Activated T-cell treated with anti-CD3 and anti-CD28 coated beads, Interleukin-2, amount 50 U/mL, for 1 hour (primary cell): Measurements from ENCODE around the gene TSFM.
"Not testable (repeated sequence)": the region's sequence is repeated elsewhere in the genome, so short reads cannot be mapped to it uniquely, and the experiment has no call there.

Source experiments
- DNase-seq: peaks from one replicate; pipeline ENCODE4 v3.0.0-alpha.2; 2020

Gene TSFM

DNA sequence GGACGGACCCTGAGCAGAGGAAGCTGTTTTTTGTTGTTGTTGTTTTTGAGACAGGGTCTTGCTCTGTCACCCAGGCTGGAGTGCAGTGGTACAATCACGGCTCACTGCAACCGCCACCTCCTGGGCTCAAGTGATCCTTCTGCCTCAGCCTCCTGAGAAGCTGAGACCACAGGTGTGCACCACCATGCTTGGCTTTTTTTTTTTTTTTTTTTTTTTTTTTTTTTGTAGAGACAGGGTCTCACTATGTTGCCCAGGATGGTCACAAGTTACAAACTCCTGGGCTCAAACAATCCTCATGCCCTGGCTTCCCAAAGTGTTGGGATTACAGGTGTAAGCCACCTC is 35.4 kb downstream of the TSFM start:
- not testable (repeated sequence) for DNase-seq

DNA sequence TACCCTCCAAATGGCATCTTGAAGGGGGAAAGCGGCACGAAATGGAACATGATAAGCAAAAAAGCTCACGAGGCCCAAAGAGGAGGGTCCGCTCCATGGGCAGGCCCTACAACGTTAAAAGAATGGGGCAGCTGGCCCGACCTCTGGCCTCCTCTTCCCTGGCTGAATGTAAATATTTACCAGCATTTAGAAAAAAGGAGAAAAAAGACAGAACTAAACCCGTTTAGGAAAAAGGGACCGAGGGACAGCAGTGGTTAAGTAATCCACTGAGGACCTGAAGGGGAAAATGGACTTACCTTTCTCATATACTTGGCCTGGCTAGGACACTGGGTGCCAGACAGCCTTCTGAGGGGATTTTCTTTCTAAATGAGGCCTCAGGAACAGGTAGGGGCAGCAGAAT is 37.5 kb downstream of the TSFM start:
- not testable (repeated sequence) for DNase-seq

DNA sequence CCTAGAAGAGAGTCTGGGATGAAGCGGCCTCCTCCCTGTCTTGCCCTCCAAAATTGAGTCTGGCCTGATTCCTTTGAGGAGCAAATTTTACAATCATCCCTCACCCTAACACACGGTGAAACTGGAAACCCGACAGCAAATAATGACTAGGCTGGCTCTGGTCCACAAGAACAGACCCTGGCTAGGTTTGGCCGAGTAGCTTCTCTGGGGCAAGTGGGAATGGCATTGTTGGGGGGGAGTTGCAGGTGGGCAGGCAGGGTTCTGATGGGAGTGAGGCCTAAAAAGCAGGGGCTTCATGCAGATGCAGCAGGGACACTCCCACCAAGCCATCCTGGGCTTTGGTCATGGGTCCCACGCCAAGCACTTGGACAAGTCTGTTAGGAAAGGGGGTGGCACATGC is 38.4 kb downstream of the TSFM start:
- not testable (repeated sequence) for DNase-seq

DNA sequence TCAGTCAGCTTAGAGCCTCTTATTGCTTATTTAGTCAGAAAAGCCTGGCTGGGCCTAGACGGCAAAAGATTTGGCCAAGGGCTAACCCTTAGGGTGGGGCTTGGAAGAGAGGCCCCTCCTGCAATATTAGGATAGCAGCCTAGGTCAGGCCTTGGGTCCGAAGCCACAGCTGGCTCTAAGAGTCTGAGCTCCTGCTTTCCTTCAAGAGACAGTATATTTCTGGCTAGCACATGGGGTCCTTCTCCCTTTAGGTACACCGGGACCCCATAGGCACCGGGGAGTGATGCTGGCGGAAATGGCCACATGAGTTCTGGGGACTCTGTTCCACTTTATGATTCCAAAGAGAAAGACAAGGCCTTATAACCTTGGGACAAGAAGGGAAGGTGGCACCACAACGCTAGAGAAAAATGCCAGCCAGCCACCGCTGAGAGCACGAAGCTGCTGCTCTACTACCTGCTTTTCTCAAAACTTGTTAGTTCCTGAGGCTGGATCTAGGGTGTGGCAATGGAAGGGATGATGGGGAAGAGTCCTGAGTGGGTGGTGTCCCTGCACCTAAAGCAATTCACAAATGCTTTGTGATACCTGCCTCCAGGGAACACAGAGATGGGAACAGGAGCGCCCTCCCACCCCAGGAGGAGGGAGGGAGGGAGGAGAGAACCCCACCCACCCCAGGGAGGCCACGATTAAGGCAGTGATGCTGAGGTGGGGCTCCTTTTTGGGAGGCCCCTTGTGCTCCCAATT is 39.1 kb downstream of the TSFM start:
- no peak for DNase-seq

DNA sequence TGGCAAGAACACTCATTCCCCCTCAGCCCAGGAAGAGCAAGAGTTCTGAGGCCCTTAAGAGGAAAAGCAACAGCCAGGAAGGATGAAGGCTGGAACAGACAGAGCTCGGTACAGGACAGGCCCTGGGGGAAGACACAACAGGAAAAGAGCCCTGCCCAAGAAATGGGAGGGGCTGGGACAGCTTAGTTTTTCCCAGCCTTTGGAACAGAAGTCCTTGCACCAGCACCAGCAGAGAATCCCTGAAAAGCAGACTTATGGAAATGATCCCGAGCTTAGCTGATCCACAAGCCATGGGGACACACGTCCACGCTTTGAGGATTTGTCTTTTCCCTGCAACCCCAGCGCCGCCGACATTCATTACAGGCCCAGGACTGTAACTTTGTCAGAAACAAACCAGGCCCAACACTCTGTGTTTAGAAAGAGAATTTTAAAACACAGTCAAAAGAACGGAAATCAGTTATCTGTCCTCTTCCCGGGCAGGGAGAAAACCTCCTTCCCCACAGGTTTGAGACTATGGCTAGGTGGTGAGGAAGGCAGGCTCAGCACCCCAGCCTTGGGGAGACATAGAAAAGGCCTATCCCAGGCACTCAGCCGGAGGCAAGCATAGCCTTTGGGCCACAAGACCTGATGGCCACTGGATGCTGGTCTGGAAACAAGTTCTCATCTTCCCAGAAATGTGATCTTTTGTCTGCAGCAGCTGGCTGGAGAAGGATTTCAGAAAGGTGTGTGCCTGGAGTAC is 40.0 kb downstream of the TSFM start:
- DNase-seq = no peak

DNA sequence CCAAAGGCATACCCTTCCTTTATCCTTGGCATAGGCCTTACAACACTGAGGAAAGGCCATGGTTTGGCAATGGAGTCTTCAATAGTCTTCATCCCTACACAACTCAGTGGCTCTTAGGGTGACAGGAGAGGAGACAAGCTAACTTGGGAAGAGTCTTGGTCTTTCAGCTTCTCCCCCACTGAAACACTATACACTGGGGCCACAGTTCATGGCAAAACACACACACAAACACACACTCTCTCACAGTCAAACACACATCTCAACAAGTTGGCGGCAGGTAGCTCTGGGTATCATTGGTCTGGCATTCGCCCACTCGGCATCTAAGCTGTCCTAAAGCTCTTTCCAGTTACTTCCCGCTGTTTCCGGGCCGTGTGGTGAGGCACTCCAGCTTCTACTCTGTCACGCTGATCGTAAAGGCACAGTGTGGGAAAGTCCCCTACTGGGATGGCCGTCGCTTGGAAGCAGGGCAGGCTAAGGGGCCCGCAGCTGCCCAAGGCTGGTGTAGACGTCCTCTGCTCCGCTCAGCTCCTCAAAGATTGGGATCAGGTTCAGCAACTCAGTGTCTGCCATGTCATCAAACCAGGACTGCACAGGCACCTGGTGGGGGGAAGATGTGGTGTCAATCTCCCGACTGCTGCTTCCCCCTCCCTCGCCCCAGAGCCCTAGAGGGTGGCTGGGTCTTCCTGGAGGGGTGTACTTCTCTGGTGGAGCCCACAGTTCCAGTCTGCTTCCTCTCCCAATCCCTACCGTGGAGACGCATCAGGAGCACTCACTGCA is 40.7 kb downstream of the TSFM start:
- no peak for DNase-seq

DNA sequence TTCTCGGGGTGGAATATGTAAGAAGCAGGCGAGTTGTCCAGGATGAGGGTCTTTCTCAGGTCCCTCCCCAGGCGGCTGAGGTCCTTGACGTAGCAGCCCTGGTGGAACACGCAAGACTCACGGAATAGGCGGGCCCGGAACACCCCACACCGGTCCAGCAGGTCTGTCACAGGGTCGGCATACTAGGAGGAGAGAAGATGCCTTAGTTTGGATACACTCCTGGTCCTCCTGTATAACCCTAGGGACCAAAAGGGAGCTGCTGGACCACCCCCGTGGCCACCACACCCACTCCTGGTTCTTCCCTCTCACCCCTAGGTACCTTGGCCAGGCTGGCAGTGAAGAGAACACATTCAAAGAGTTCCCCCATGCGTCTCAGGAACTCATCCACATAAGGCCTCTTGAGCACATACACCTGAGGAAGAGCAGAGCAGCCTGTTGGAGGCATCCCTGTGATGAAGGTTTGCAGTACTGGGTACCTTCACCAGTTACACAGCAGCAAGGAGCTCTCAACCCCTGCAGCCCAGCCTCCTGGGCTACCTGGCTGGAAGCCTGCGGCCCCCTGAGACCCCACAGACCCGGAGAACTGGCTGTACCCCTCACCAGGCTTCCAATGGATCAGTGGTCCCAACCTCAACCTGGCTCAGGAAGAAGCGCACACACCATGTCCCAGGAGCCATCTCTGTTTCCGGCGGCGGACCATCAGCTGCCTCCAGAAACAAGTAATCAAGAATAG is 41.5 kb downstream of the TSFM start:
- DNase-seq = no peak

DNA sequence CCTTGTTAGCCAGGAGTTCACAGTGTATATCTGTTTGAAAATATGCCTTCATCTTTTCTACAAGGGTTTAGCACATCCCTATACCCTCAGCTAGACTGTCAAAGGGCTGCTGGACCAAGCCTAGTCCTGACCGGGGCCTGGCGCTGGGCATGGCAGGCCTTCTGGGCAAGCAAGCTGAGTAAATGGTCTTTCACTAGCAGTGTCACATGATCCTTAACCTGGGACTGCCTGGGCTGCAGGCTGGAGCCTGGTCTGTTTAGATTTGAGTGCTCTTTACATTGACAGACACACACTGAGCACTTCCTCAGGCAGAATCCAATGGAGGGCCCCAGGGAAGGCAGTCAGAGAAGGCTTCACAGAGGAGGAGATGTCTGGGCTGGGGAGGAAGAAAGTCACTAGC is 42.9 kb downstream of the TSFM start:
- DNase-seq = no peak

DNA sequence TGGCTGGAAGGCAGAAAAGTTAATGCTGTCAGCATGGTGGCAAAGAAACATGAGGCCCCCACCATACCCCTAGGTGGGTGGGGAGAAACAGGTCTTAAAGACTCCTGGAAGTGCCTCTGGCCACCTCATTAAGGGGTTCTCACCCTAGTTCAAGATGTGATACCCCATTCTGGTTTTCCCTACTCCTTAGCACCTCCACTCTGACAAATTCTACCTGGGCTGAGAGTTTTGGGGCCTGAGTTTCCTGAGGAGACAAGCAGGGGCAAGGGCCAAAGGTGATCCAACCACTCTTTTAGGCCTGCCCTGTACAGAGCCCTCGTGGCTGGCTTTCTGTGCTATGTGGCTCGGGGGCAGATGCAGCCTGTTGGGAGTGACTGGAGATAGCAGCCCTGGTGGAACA is 43.8 kb downstream of the TSFM start:
- DNase-seq = no peak

DNA sequence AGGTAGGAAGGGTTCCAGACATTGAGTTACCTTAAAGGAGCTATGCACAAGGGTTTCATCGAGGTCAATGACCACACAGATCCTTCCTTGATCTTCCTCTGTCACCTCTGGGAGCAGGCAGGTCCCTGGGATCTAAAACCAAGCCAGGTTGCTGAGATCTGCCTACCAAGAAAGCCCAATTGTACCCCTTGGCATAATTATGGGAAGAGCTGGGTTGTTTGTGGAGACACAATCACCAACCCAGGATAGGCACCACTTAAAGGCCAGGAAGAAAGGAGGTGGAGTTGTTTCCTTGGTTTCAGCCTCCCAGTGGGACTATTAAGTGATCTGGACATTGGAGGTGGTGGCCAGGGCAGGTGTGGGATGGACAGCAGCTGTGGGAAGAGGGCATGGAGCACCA is 44.4 kb downstream of the TSFM start:
- DNase-seq = no peak

DNA sequence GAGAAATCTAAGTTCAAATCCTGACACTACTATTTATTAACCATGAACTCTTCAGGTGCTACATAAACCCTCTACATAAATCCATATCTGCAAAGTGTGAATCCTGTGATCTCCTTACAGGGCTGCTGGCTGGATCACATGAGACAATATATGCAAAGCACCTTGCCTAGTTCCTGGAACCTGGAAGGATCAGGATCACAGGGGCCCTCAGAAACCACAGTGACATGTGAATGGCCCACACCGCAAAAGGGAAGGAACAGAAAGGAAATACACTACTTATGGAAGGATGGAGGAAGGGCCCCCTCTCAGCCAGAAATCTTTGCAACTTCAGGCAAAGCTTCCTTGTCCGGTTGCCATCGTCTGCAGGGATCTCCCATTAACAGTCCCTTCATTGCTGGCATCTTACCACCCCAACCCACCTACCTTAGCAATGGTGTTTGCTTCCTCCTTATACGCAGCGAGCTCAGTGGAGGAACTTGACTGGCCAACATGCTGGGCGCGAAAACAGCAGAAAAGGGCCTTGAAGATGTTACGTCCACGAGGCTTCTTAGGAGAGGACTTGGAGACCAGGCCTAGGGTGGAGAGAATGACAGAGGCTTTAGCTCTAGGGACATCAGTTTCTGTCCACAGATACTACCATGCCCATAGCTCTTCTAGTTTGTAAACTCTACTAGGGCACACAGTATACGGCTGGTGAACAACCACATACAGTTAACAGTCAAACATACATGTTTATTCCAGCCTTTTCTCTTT is 46.6 kb downstream of the TSFM start:
- no peak for DNase-seq

DNA sequence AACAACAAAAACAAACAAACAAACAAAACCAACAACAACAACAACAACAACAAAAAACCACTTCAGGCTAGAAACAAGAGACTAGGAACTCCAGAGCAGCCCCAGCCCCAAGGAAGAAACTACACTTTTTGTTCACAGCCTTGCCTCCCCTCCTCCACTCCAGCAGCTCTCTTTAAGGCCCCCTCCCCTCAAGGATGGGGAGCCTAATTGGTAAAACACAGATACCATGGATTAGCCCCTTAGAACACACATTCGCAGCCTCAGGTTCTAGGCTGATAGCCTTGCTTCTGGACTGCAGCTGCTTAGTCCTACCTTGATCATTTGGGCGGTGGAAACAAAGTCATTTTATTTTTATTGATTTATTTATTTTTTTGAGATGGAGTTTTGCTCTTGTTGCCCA is 47.8 kb downstream of the TSFM start:
- DNase-seq = no peak

DNA sequence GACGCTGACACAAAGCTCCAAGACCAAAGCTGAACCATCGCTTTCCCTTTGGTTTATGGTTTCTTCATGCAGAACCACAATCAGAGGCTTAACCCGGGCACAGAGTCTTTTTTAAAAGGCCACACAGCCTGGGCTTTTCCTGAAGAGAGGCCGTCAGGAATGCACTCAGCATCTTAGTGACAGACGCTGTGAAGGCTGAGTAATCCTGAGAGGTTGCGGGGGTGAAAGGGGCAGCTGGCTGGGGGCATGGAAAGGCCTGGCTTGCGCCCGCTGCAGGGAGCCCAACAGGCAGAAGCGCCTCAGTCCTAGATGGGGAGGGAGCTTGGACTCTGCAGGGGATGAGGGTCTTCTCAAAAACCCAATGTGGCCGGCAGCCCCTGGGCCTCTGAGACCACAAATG is 50.4 kb downstream of the TSFM start:
- no peak for DNase-seq

DNA sequence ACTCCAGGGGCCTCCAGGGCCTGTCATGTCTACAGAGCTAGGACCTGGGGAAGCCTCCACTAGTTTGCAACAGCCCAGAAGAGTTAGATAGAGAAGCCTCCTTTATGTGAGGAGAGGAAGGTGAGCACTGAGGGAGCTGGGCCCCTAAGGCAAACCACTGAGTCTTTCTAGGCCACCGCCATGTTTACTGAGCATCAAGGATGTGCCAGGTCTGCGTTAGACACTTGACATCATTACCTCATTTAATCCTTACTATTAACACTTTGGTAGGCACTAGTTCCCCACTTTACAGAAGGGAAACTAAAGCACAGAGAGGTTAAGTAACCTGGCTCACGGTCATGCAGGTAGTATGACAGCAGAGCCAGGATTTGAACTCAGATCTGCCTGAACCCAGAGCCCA is 51.1 kb downstream of the TSFM start:
- no peak for DNase-seq

DNA sequence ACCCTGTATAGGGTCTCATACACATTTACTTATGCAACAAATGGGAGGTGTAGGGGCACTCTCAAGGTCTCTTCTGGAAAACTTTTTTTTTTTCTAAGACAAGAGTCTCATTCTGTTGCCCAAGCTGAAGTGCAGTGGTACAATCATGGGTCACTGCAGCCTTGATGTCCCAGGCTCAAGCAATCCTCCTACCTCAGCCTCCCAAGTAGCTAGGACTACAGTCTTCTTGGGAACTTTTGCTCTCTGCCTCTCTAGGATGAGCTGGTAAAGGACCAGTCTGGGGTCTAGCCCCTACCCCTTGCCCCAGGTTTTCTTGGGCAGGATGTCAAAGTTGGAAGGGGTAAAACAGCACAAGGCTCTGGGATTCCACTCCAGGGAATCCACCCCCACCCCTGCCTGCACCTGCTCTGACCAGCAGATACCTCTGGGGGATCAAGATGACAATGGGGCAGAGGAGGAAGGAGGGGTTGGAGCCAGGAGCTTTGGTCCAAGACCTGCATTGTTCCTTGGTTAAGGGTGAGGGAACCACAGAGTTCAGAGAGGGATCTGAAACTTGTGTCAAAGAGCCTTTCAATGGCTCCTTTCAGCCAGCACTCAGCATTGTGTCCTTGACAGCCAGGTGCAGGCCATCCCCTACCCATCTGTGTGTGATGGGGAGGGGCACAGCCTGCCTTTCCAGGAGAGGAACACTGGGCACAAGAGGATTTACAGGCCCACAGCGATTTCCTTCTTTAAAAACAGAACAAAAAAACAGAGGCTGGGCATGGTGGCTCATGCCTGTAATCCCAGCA is 51.7 kb downstream of the TSFM start:
- DNase-seq = no peak

DNA sequence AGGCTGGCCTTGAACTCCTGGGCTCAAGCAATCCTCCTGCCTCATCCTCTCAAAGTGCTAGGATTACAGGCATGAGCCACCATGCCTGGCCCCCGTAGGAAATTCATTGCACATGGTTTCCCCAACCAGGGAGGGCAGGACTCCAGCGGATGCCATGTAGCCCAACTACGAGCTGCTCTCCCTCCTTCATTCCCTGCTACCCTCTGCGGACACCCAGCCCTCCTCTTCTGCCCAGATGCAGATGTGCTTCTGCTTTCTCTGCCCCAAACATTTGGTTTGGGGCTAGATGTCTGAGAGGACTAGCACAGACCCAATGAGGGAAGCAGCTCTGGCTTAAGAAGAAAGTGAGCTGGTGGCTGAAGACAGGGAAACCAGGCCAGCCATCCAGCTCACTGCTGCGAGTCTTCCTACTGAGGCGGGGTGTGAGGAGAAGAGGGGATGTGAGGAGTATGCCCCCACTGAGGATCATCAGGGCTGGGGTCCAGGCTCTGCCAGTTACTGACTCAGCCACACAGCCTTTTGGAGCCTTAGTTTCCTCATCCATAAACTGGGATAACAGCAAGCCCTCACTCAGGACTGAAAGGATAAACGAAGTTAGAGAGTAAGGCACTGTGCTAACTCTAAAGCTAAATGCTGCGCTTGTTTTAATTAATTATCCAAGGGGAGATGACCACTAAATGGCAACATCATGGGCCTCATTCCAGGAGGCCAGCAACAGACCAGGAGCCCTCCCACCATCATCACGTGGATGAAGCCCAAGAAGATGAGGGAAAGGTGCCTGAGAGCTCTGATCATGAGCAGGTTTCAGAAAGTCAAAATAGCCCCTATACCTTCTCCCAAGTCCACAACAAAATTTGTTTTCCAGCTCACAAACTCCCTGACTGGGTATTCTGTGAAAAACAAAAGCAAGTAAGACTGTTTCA is 53.0 kb downstream of the TSFM start:
- DNase-seq = no peak

DNA sequence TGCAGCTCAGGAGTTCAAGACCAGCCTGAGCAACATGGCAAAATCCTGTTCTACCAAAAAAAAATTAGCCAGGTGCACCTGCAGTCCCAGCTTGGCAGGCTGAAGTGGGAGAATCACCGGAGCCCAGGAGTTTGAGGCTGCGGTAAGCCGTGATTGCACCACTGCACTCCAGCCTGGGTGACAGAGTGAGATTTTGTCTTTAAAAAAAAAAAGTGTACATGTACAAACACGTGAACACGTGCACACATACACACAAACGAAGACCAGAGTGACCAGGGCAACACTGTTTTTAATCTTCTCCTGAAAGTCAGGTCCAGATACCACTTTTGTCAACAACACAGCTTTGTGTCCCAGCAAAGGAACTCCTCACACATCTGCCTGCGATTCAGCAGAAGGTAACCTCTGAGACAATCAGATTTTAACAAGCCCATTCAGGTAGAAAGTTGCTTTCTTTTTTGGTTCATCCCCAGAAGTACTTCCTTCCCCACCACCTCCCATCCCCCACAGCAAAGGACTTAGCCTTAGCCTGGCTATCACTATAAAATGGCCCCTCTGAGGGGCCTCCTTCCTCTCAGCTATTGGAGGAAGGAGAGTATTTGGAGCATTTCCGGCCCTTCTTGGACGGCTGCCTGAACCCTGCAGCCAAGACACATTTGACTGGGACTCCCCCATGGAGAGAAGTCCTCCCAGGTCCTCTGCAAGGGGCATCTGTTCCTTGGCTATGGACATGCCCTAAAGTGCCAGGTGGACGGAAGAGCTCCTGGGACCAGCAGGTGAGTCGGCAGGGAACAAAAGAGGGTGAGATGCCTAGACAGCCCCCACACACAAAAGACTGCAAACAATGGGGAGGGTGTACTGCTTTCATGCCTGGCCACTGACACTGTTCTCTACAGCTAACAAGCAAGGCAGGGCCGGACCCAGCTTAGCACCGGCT is 54.1 kb downstream of the TSFM start:
- DNase-seq = no peak

DNA sequence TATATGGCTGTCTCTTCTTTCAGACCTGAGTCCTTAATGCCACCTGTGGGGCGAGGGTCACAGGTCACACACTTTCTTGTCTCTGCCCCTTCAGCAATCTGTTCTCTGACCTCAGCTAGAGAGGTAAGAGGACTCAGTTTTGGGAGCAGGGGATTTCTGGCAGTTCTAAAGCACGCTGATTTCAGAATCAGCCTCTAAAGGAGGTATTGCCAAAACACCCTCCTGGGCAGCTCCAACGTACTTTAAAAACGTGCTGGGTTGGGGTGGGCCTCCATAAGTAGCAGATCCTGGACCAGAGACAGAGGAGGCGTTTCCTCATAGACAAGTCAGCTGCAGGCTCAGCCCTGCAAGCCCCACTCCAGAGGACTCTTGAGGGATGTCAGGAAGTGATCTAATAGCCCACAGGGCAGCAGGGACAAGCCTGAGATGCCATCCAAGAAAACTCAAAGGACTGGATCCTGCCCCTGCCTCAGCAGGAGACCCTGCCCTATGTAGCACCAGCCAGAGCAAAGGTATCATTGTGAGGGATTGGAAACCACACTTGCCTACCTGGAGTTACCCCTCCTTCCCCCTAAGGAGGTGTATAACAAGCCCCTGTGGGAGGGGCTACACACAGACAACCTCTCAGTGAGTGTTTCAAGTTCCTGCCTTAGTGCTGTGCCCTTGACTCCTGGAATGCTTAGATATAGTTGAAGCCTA is 55.4 kb downstream of the TSFM start:
- DNase-seq = peak; percentile 40
